Adipose tissue (tissue), 3 donors: ENCODE results near the gene CERCAM. TPM values are rescaled to one million over a fixed set of nuclear protein-coding genes. Genes with fewer than 3 reads are reported as not detected.

ENCODE experiments used
- H3K27ac ChIP-seq: one replicate; pipeline ENCODE4 v1.5.1; 2013; ENCODE audit warnings: low read depth, low read length
- WGBS, 3 donors: extraction: QIAGEN DNeasy Blood & Tissue Kit; methylation state at CpG; one replicate each; pipeline ENCODE4 v1.1.7; 2013; 5-methylcytosine and 5-hydroxymethylcytosine counted together
- polyA plus RNA-seq, 3 donors: library from polyadenylated mRNA; stranded (reverse); fragments of 200-250 nt; gene quantifications; one replicate each; pipeline ENCODE4 v1.2.3, GENCODE V29; 2013
- donor health status: healthy with polysubstance abuse.
- donor health status: Bipolar disorder and iron deficiency.
- donor health status: healthy.

CERCAM gene
- polyA plus RNA-seq, 3 donors: 13.8 to 59.4 (median 19.8) TPM

DNA sequence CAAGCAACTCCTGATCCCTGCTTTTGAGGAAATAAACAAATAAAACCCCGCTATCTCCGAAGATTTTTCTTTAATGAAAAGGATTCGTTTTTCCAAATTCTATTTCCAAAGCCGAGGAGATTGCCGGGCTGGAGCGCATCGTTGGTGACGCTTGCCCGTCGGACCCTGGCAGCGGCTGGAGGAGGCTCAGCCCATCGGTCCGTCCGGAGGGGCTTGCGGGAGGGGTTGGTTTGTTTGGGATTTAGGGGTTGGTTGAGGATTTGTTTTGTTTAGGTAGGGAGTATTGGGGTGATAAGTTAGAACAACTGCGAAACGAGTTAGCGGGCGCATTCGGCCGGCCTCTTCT, 28.7 kb upstream of the CERCAM start:
- 92 to 94% (median 92%) methylated on average over 20 to 21 of the region's 21 CpGs for WGBS, 3 donors
- H3K27ac ChIP-seq: no peak overlapping the region

DNA sequence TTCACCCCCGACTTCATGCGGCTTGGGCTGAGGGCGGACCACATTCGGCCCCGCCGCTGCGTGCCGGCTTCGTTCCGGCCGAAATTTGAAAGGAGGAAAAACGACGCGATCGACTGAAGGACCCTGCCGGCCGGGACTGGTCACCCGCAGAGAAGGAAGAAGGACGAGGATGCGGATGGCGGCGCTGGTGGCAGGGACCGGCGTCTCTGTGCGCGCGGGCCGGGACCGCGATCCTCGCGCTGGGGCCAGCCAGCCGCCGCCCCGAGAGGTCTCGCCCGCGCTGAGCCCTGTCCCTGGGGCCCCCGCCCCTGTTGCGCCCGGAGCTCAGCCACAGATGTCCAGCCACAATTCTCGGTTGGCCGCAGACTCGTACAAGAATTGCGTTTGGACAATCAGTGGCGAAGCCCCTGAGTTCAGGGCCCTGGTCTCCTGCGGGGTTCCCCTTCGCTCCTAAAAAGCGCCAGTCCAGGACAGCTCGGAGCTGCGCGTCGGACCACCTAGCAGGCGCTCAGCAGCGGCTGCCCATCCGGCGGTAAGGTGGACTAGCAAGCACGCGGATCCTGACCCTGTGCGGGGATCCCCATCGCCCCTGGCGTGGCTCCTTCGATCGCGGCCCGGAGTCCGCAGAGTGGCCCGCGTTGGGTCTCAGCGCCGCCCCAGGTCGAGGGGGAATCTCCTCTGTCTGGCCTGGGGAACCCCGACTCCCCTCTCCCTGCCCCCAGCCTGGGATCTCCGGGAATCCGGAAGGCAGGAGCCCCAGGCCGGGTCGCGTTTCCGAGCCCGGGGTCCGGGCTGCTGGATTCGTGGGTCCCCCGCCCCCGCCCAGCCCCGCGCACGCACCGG, 28.1 kb upstream of the CERCAM start:
- 87 to 90% (median 89%) methylated on average over 80 to 88 of the region's 88 CpGs for WGBS, 3 donors
- no peak overlapping the region for H3K27ac ChIP-seq

DNA sequence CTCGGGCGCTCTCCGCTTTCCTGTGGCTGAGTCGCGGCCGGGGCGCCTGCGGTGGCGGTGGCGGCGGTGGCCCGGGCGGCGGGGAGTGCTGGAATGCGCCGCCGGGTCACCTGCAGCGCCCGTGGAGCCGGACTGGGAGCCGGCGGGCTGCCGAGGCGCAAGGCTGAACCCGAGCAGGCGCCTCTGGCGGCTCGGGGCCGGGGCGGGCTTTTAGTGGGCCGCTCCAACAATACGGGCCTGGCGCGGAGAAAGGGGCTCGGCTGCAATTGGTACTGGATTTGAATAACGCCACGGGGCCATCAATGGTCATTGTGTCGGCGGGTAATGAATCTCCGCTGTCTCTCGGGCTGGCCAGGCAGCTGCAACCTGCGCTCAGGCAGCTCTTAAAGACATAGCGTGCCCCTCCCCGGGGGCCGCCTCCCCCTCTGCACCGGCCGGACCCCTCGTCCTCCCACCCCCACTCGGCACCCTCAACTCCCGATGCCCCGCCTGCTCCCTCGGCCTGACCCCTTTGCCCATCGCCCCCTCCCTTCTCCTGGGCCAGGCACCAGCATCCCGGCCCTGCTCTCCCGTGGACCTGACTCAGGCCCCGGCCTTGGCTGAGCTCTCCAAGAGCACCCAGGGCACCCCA, 27.4 kb upstream of the CERCAM start:
- H3K27ac ChIP-seq: no peak overlapping the region
- WGBS, 3 donors: 78 to 89% (median 85%) methylated on average over 39 to 56 of the region's 56 CpGs

DNA sequence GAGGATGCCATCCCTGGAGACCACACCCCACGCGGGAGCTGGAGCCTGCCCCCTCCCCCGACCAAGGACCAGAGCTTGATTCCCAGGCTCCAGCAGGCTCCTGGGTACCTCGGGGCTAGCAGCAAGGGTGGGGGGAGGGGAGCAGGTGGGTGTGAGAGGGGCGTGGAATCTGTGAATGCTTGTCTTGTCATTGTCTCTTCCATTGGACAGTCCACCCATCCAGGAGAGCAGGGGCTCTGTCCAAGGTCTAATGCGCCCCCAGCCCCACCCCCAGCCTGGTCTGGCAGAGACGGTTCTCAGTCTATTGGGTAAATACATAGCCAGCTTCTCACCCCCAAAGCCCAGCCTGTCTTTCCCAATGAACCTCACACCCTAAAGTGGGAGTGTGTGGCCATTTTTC, 26.7 kb upstream of the CERCAM start:
- WGBS, 3 donors: 44 to 72% (median 70%) methylated on average over 6 to 7 of the region's 7 CpGs
- no peak overlapping the region for H3K27ac ChIP-seq

DNA sequence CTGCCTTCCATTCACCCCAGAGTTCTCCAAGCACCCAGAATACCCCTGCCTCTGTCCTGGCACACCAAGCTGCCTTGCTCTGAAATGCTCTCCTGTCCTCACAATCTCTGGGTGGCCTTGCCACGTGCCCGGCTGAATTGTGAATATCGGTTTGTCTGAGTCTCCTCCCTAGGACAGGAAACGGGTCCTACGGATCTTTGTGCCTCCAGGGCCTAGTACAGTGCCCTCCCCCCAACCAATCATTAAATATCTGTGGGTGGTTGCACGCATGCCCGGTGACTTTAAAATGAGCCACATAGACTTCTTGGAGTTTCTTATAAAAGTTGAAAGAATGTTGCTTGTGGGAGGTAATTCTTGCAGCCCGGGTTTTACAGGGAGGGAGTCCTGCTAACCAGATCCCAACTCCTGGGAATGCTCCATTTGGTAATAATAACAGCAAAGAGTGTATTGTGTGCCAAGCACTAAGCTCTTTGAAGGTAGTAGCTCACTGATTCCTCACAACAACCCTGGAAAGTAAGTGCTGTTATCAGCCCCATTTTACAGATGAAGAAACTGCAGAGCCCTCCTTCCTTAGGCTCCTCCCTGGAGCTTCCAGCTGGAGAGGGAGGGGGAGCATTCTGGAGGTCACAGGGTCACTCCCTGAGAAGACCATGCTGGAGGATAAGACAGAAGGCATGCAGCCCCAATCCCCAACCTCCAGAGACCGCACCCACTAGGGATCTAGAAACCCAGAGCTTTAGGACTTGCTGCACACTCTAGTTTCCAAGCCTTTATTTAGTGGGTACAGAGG, 26.1 kb upstream of the CERCAM start:
- H3K27ac ChIP-seq: no peak overlapping the region
- WGBS, 3 donors: 52 to 71% (median 64%) methylated on average over 9 of the region's 9 CpGs

DNA sequence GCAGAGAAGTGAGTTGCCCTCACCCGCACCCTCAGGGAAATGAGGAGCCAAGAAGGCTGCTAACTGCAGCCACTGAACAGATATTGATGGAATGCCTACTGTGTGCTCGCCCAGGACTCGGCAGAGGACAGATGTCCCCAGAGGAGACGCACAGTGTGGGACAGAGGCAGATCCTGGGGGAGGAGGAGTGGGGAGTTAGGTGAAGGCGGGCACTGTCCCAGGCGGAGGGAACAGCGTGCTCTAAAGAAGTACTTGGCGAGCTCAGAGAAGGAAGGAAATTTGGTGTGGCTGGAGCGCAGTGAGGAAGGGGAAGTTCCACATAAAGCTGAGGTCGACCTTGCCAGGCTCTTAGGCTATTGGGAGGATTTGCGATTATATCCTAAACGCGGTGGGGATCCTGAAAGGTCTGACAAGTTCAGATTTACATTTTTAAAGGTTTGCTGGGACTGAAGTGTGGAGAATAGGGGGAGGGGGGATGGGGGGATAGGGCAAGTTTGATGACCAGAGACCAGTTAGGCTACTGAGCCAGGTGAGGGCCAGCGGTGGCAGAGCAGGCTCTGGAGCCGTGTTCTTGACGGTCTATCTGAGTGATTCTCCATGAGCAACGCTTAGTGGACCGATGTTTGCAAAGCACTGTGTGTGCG, 23.6 kb upstream of the CERCAM start:
- 6 to 7% (median 6%) methylated on average over 19 of the region's 19 CpGs for WGBS, 3 donors
- H3K27ac ChIP-seq: no peak overlapping the region

DNA sequence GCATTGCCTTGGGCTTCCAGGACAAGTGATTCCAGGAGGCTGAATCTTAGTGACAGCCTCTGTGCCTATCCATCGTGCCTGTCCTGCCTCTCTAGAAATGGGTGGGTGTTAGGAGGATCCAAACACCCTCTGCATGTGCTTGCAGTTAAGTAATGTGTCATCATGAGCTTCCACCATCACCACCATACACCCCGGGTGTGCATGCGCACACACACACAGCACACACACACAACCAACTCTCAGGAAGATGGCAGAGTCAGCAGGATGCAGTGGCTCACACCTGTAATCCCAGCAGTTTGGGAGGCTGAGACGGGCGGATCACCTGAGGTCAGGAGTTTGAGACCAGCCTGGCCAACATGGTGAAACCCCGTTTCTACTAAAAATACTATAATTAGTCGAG, 22.8 kb upstream of the CERCAM start:
- no peak overlapping the region for H3K27ac ChIP-seq
- WGBS, 3 donors: 65 to 74% (median 74%) methylated on average over 7 of the region's 7 CpGs

DNA sequence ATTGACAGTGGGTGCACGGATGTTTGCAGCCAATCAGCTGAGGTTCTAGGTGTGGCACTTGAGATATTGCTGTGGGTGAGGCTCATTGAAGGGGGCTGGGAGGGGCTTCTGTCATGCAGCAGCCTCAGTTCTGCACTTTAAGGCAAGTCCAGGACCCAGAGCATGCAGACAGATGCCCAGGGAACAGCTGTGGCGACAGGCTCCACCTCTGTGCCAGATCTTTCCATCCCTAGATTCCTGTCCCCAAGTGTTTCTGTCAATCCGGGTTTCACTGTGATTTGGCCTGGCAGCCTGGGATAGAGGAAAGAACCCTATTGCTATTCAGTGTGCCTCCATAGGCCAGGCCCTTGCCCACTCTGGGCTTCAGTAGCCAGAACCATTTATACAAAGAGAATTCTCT, 20.8 kb upstream of the CERCAM start:
- H3K27ac ChIP-seq: no peak overlapping the region

DNA sequence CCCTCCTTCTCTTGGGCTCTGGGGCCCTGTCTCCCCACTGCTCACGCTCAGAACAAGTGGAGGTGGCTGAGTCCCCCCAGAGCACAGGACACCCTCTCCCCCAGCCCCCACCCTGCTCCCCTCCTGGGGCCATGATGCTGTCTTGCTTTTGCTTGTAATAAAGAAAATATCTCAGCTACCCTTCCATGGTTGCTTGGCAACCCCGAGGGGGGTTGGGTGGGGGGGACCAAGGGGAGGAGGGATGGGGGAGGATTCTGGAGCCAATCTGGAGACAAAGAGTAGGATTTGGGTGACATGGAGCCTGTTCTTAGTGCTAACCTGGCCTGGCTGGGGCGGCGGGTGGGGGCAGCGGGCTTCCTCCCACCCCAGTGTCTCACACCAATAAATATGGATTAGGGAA, 16.1 kb upstream of the CERCAM start:
- 74 to 84% (median 80%) methylated on average over 5 of the region's 5 CpGs for WGBS, 3 donors
- no peak overlapping the region for H3K27ac ChIP-seq

More for the DNA sequence above, 20.8 kb upstream of the CERCAM start:
- 69 to 83% (median 70%) methylated on average over 3 of the region's 3 CpGs for WGBS, 3 donors

DNA sequence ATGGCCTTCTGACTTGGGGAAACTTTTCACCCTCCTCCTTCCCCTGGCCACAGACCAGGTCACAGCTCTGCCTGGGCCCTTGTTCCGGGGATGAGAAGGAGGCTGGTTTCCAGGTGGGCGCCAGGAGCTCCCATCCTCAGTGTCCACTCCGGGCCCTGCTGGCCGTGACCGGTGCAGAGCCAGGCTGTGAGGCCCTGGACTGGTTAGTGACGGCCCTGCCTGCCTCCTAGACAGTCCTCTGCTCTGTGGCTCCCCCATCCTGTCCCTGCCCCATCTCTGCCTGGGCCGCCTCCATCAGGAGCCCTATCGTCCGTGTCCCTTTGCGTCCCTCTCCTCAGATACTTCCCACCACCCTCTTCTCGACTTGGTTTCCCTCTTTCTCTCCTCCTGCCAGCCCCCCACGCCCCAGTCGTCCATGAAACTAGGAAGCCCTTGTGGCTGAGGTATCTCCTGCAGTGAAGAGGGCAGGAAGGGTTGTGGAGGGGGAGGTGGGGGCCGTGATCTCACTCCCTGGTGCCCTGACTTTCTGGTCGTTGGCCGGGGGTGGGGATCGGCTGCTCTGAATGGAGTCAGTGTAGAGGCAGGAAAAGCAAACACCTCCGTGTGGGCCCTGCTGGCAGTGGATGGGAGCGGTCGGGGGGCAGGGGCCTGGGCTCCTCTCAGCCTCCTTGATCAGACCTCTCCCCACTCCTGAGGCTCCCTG, 15.4 kb upstream of the CERCAM start:
- WGBS, 3 donors: 47 to 67% (median 62%) methylated on average over 16 to 20 of the region's 20 CpGs
- no peak overlapping the region for H3K27ac ChIP-seq

DNA sequence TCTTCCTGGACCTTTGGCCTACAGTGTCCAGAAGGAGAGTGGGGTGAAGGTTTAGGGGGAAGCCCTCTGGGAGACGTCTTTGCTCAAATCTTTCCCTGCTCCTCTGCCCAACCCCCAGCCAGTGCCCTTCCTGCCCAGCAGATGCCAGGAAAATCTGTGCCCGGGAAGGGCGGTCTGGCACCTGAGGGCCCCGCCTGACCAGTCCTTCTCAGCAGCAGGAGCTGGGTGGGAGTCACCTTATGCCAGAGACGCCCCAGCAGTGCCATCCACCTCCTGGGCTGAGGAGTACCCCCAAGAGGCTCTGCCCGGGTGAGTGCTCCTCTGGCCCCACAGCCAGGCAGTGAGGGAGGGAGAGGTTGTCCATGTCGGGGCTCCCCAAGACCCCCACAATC, 14.9 kb upstream of the CERCAM start:
- 63 to 75% (median 72%) methylated on average over 7 of the region's 7 CpGs for WGBS, 3 donors
- H3K27ac ChIP-seq: no peak overlapping the region

DNA sequence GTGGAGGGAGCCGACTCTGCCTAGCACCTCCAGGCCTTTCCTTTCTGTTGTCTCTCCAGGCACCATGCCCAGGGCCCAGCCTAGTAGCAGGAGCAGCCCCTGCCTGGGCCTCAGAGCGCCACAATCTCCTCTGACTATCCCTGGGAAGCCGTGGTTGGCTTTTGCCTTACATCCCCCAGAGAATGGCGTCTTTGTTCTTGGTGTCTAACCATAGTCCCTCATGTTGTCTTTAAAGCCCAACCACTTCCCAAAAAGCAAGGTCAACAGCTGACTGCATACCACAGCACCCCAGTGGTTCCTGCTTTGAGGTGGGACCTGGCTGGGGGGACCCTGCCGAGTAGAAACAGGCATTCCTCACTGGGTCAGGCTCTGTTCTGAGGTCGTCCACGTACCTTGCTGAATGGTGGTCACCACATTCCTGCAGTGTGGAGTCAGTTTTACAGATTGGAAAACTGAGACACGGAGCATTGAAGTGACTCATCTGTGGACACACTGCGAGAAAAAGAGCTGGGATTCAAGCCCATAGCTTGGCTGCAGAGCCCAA, 13.7 kb upstream of the CERCAM start:
- WGBS, 3 donors: 72 to 74% (median 72%) methylated on average over 9 of the region's 9 CpGs
- H3K27ac ChIP-seq: no peak overlapping the region

DNA sequence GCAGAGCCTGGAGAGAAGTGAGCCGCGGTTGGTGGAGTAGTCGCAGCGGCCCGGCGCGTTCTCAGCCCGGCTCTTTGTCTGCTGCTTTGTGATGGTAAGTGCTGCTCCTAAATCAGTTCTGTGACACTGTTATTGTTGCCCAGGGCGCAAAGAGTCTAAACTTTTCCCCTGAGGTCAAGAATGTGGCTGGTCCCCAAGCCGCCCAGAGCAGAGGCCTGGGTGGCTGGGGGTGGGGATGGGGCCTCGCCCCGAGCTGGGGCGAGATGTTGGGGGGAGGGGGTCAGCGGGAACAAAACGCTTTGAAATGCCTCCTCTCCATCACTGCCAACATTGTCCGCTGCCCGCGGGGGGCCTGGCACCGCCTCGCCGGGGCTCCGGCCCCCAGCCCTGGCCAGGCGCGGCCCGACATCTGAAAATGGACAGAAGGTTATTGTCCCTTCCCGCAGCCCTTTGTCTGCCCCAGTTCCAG, 11.7 kb upstream of the CERCAM start:
- H3K27ac ChIP-seq: no peak overlapping the region
- WGBS, 3 donors: 46 to 49% (median 47%) methylated on average over 24 to 26 of the region's 26 CpGs

DNA sequence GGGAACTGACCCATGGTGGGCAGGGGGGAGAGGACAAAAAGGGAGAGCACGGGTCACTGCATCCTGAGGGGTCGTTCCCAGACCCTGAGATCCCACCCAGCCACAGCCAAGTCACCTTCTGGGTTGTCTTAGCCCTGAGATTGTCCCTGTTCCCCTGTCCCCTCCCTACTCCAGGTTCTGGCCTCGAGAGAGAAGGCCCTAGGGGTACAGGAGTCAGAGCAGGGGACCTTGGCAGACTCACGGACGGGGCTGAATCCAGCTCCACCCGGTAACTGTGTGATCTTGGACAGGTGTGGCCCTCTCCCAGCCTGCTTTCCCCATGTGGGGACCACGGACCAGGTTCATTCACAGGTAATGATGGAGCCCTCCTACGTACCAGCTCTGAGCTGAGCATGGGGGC, 11.2 kb upstream of the CERCAM start:
- WGBS, 3 donors: 39 to 65% (median 62%) methylated on average over 7 to 8 of the region's 8 CpGs
- no peak overlapping the region for H3K27ac ChIP-seq

DNA sequence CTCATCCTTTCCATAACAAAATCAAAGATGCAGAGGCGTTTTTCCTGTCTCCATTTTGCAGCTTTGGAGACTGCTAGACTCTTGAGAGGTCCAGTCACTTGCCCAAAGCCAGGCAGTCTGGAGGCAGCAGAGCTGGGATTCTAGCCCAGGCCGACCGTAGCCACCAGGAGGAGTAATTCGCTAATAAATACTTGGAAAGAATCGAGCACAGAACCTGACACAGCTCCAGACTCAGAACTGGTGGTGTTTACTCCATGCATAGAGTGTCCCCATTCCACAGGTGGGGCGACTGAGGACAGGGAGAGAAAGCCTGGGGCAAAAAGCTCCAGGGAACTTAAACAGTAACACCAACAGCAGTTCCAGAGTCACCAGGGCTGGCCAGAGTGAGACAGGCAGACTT, 10.7 kb upstream of the CERCAM start:
- no peak overlapping the region for H3K27ac ChIP-seq
- 27 to 31% (median 28%) methylated on average over 6 of the region's 6 CpGs for WGBS, 3 donors

DNA sequence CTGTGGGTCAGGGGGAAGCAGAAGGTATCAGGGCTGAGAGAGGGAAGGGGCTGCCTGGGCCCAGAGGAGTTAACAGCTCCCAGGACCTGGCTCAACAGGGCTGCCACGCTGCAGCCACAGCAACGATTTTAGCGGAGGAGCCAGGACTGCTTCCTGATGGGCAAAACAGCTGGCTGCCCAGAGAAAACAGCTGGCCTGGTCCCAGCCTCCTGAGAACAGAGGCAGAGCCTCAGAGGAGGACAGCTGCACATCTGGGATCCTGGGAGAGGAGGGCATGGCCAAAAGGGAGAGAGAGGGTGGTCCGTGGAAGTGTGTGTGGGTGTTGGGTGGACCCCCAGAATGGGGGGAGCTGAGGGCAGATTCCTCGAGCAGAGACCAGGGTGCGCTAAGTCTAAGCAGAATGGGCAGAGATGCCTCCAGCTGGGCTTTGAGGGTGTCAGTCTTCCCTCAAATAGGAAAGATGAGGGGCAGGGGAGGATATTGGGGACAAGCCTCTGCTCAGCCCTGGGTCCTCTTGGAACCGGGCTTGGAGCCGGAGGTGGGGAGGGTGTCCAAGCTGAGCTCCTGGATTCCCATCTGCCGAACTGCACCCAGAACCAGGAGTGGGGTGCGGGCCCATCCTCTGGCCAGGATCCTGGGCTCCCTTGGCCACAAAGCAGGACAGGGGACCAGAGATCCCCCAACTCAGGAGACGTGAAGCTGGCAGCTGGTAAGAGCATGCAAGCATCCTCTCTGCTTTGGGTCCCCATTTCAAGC, 9.1 kb upstream of the CERCAM start:
- no peak overlapping the region for H3K27ac ChIP-seq
- 50 to 55% (median 54%) methylated on average over 11 of the region's 11 CpGs for WGBS, 3 donors

DNA sequence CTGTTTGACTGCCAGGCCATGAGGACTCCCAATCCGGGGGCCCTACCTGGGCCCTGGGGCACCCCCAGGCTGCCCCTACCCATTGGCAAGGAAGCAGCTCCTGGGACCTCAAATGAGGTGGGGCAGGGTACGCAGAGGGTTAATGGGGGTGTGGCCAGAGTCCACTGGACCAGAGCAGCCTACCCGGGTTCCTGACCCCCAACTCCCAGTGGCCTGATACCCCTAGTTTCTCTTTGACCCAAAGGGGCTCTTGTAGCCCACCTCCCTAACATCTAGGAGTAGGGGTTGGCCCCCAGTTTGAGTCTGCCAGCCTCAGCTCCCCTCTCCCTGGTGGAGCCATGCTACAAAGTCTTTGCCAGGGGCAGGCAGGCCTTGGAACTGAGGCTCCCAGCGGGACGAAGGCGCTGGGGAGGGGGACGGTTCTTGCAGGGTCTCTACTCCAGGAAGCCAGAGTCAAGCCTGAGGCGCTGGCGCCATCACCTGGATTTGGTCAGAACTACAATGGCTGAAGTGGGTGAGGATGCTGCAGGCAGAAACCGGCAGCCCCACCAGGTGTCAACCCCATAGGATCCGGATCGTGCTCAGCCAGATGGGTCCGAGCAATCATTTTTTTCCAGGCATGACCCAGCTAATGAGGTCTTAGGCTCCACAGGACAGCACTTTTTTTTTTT, 8.4 kb upstream of the CERCAM start:
- no peak overlapping the region for H3K27ac ChIP-seq
- WGBS, 3 donors: 13 to 15% (median 13%) methylated on average over 13 of the region's 13 CpGs
